Urinary bladder (tissue), 4 donors: ENCODE data around the gene KCNC3. TPM values are rescaled to one million over a fixed set of nuclear protein-coding genes. Genes with fewer than 3 reads are reported as not detected.
A peak's percentile ranks its signal among the peaks of the same experiment; 100 is the strongest.
"Not testable (repeated sequence)": the region's sequence is repeated elsewhere in the genome, so short reads cannot be mapped to it uniquely, and the experiment has no call there.

Experiments used
- DNase-seq: peaks from one replicate; pipeline ENCODE4 v3.0.0-alpha.2; 2015; ENCODE audit errors: extremely low spot score
- H3K27ac ChIP-seq: one replicate; pipeline ENCODE4 v1.5.1; 2013; ENCODE audit warnings: low read depth, mild to moderate bottlenecking, moderate library complexity
- H3K36me3 ChIP-seq: one replicate; pipeline ENCODE4 v1.6.1; 2013; ENCODE audit warnings: mild to moderate bottlenecking, moderate library complexity; ENCODE audit not compliant: insufficient read depth
- H3K4me1 ChIP-seq: one replicate; pipeline ENCODE4 v1.6.1; 2013; ENCODE audit warnings: mild to moderate bottlenecking, moderate library complexity; ENCODE audit not compliant: insufficient read depth
- H3K4me3 ChIP-seq: one replicate; pipeline ENCODE4 v1.5.1; 2013; ENCODE audit warnings: low read depth, low read length
- WGBS: extraction: QIAGEN DNeasy Blood & Tissue Kit; methylation state at CpG from one replicate; pipeline ENCODE4 v1.1.7; 2013; 5-methylcytosine and 5-hydroxymethylcytosine counted together
- polyA plus RNA-seq: library from polyadenylated mRNA; stranded (reverse); fragments of 200-250 nt; gene quantifications from one replicate; pipeline ENCODE4 v1.2.3, GENCODE V29; 2013
- total RNA-seq: library from RNA; depleted of rRNA; stranded (reverse); fragments of >200 nt; gene quantifications from one replicate; pipeline ENCODE4 v1.2.3, GENCODE V29; 2014
- donor health status: healthy with polysubstance abuse.
- donor health status: healthy.

Gene KCNC3
- total and polyA plus RNA-seq, 2 donors = 0.52 to 0.79 TPM

GRCh38 chr19:50337031-50337430, 7.9 kb upstream of the KCNC3 start:
- not testable (repeated sequence) for DNase-seq, H3K4me1 ChIP-seq, H3K27ac ChIP-seq, H3K36me3 ChIP-seq, H3K4me3 ChIP-seq
- 83% methylated on average over 6 of the region's 6 CpGs for WGBS

- no peak for DNase-seq
- H3K27ac ChIP-seq = no peak overlapping the region
- H3K36me3 ChIP-seq = no peaks in the 10 kb centered on the region
- H3K4me3 ChIP-seq = no peak overlapping the region
- no peaks in the 10 kb centered on the region for H3K4me1 ChIP-seq
- 94% methylated on average over 12 of the region's 12 CpGs for WGBS
Measured at GRCh38 chr19:50334741-50335421, 5.7 kb upstream of the KCNC3 start.

GRCh38 chr19:50333737-50334617, 4.8 kb upstream of the KCNC3 start:
- no peak overlapping the region for H3K4me3 ChIP-seq
- no peaks in the 10 kb centered on the region for H3K36me3 ChIP-seq
- peak overlapping the region; percentile 26 for H3K27ac ChIP-seq
- no peaks in the 10 kb centered on the region for H3K4me1 ChIP-seq
- 11% methylated on average over 54 of the region's 54 CpGs for WGBS
- DNase-seq = no peak

- Histone ChIP-seq H3K4me1 (no peaks in the 10 kb centered on the region), H3K27ac (no peak overlapping the region), H3K4me3 (no peak overlapping the region), H3K36me3 (no peaks in the 10 kb centered on the region)
- WGBS = under 1% methylated on average over 34 of the region's 34 CpGs
- DNase-seq = peak; percentile 89
Measured at GRCh38 chr19:50333235-50333736, 4.1 kb upstream of the KCNC3 start.

GRCh38 chr19:50332244-50333038, 3.3 kb upstream of the KCNC3 start:
- Histone ChIP-seq H3K4me1 (no peaks in the 10 kb centered on the region), H3K36me3 (no peaks in the 10 kb centered on the region), H3K27ac (no peak overlapping the region), H3K4me3 (no peak overlapping the region)
- DNase-seq = no peak
- 6% methylated on average over 20 of the region's 20 CpGs for WGBS

GRCh38 chr19:50331994-50332243, 2.7 kb upstream of the KCNC3 start:
- Histone ChIP-seq H3K4me3 (no peak overlapping the region), H3K36me3 (no peaks in the 10 kb centered on the region), H3K27ac (no peak overlapping the region), H3K4me1 (no peaks in the 10 kb centered on the region)
- no peak for DNase-seq
- WGBS = 9% methylated on average over 2 of the region's 2 CpGs

GRCh38 chr19:50331221-50331993, 2.2 kb upstream of the KCNC3 start:
- Histone ChIP-seq H3K4me1 (no peaks in the 10 kb centered on the region), H3K36me3 (no peaks in the 10 kb centered on the region), H3K4me3 (no peak overlapping the region), H3K27ac (no peak overlapping the region)
- 12% methylated on average over 10 of the region's 10 CpGs for WGBS
- no peak for DNase-seq

GRCh38 chr19:50330365-50331078, 1.3 kb upstream of the KCNC3 start:
- Histone ChIP-seq H3K27ac (no peak overlapping the region), H3K4me1 (no peaks in the 10 kb centered on the region), H3K36me3 (no peaks in the 10 kb centered on the region), H3K4me3 (peak overlapping the region; percentile 14)
- 2% methylated on average over 48 of the region's 48 CpGs for WGBS
- DNase-seq = peak; percentile 54

- H3K27ac ChIP-seq, DNase-seq, H3K4me1 ChIP-seq, H3K36me3 ChIP-seq, H3K4me3 ChIP-seq: not testable (repeated sequence)
- WGBS = 12% methylated on average over 18 of the region's 18 CpGs
Measured at GRCh38 chr19:50329926-50330294, 733 bp upstream of the KCNC3 start.

- H3K27ac ChIP-seq = no peak overlapping the region
- H3K4me1 ChIP-seq = no peaks in the 10 kb centered on the region
- H3K36me3 ChIP-seq = no peaks in the 10 kb centered on the region
- no peak for DNase-seq
- H3K4me3 ChIP-seq = peak overlapping the region; percentile 33
- WGBS = 2% methylated on average over 40 of the region's 40 CpGs
Measured at GRCh38 chr19:50328873-50329145, 368 bp downstream of the KCNC3 start.

GRCh38 chr19:50328224-50328872, 829 bp downstream of the KCNC3 start:
- Histone ChIP-seq H3K4me3 (peak overlapping the region; percentile 33), H3K4me1 (no peaks in the 10 kb centered on the region), H3K27ac (no peak overlapping the region), H3K36me3 (no peaks in the 10 kb centered on the region)
- 1% methylated on average over 103 of the region's 104 CpGs for WGBS
- no peak for DNase-seq

GRCh38 chr19:50327461-50328223, 1.5 kb downstream of the KCNC3 start:
- Histone ChIP-seq H3K27ac (no peak overlapping the region), H3K4me1 (no peaks in the 10 kb centered on the region), H3K36me3 (no peaks in the 10 kb centered on the region), H3K4me3 (no peak overlapping the region)
- DNase-seq = no peak
- 20% methylated on average over 20 of the region's 20 CpGs for WGBS
